Measurements from ENCODE around the gene ETV6. TPM values are rescaled to one million over a fixed set of nuclear protein-coding genes. Genes with fewer than 3 reads are reported as not detected.
A peak's percentile ranks its signal among the peaks of the same experiment; 100 is the strongest.

The ETV6 gene
- total and polyA plus RNA-seq, 3 donors from 2014 or later, result 7.8 to 20.9 (median 16.3) TPM

DNA sequence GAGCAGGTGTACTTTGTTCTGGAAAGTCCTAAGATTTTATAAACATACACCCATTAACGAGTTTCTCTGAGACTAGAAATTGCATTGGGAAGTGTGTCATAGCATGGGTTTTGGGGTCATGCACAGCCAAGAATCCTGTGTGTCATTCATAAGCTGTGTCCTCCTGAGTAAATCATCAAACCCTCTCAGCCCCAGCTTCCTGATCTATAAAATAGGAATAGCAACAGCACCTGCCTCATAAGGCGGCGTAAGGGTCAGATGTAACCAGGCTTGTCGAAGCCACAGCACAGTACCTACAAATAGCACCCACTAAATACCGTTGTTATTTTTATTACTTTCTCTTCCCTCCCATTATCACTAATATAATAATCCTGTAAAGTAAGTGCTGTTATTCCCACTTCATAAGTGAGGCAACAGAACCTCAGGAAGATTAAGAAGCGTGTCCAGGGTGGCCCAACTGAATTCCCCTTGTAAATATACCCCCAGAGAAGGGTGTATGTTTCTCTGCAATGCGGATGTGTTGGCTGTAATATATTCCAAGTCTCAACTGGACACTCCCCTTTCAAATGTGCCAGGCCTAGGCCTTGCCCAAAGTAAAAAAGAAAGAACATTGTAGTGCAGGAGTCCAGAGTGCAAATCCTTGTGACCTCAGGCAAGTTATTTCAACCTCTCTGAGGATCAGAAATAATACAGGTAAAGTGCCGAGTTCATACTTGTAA lies 233.0 kb downstream of the ETV6 start:
- no peak for TF ChIP-seq POLR2A (IDR thresholded peaks at IDR 0.05)
- TF ChIP-seq, protein P1, sequence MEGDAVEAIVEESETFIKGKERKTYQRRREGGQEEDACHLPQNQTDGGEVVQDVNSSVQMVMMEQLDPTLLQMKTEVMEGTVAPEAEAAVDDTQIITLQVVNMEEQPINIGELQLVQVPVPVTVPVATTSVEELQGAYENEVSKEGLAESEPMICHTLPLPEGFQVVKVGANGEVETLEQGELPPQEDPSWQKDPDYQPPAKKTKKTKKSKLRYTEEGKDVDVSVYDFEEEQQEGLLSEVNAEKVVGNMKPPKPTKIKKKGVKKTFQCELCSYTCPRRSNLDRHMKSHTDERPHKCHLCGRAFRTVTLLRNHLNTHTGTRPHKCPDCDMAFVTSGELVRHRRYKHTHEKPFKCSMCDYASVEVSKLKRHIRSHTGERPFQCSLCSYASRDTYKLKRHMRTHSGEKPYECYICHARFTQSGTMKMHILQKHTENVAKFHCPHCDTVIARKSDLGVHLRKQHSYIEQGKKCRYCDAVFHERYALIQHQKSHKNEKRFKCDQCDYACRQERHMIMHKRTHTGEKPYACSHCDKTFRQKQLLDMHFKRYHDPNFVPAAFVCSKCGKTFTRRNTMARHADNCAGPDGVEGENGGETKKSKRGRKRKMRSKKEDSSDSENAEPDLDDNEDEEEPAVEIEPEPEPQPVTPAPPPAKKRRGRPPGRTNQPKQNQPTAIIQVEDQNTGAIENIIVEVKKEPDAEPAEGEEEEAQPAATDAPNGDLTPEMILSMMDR (IDR thresholded peaks at IDR 0.05), result no peak
- Histone ChIP-seq H3K27ac (no peak overlapping the region), H3K36me3 (ENCODE audit: low read depth, missing control alignments) (no peaks in the 10 kb centered on the region), H3K4me3 (no peak overlapping the region), H3K9me3 (no peaks in the 10 kb centered on the region), H3K27me3 (no peaks in the 10 kb centered on the region), H3K4me1 (peaks cover 11% of the 10 kb centered on the region)
- no peak for DNase-seq
- intact Hi-C loops (cut with DNase I; ENCODE audit: low total_unique reads), result no loop called here
- WGBS, 2 donors, result 92% methylated on average over 8 of the region's 8 CpGs

DNA sequence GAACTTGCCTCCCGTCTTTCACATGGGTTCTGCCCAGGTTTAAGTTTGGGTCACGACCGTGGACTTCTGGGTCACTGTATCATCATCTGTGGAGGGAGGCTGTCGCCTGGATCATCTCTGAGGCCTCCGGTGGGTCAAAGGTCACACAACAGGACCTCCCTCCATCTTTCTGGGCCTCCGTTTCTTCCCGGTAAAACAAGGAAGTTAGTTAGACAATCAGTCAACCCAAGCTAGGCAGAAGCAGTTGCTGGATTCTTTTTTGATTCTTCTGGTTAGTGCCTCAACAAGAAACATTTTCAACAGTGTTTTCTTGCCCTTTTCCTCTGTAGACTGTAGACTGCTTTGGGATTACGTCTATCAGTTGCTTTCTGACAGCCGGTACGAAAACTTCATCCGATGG lies 234.6 kb downstream of the ETV6 start:
- H3K4me3 ChIP-seq, result no peak overlapping the region
- no peak for DNase-seq
- H3K9me3 ChIP-seq, result no peaks in the 10 kb centered on the region
- H3K27me3 ChIP-seq, result no peaks in the 10 kb centered on the region
- TF ChIP-seq POLR2A (IDR thresholded peaks at IDR 0.05), result no peak
- TF ChIP-seq, protein P1 (IDR thresholded peaks at IDR 0.05), result no peak
- H3K4me1 ChIP-seq, result no peaks in the 10 kb centered on the region
- no peaks in the 10 kb centered on the region for H3K36me3 ChIP-seq (ENCODE audit: low read depth, missing control alignments)
- 72 to 92% methylated on average over 10 to 11 of the region's 11 CpGs for WGBS, 2 donors
- intact Hi-C loops (cut with DNase I; ENCODE audit: low total_unique reads), result no loop called here
- H3K27ac ChIP-seq, result no peak overlapping the region

DNA sequence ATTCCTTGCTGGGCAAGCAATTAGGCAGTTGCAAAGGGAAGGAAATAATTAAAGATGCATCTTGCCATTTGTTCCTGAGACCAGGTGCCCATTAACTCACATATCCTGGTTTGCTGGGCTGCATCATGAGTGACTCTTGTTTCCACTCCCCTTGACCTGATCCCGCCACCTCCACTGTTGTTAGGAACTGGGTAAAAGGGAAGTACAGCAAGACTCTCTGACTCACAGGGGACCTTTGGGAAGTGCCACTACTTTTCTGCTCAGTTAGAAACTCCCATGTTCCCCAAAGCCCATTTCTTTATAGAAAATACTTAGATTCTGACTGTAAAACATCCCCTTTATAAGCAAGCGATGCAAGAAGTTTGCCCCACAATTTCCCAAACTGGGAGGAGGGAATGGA lies 235.2 kb downstream of the ETV6 start:
- WGBS, 2 donors, result 80 to 91% methylated on average over 2 of the region's 2 CpGs
- no peaks in the 10 kb centered on the region for H3K27me3 ChIP-seq
- no peaks in the 10 kb centered on the region for H3K9me3 ChIP-seq
- no peaks in the 10 kb centered on the region for H3K36me3 ChIP-seq (ENCODE audit: low read depth, missing control alignments)
- H3K4me1 ChIP-seq, result no peaks in the 10 kb centered on the region
- H3K27ac ChIP-seq, result no peak overlapping the region
- DNase-seq, result no peak
- no peak overlapping the region for H3K4me3 ChIP-seq
- intact Hi-C loops (cut with DNase I; ENCODE audit: low total_unique reads), result no loop called here
- TF ChIP-seq, protein P1 (IDR thresholded peaks at IDR 0.05), result no peak
- TF ChIP-seq POLR2A (IDR thresholded peaks at IDR 0.05), result no peak

DNA sequence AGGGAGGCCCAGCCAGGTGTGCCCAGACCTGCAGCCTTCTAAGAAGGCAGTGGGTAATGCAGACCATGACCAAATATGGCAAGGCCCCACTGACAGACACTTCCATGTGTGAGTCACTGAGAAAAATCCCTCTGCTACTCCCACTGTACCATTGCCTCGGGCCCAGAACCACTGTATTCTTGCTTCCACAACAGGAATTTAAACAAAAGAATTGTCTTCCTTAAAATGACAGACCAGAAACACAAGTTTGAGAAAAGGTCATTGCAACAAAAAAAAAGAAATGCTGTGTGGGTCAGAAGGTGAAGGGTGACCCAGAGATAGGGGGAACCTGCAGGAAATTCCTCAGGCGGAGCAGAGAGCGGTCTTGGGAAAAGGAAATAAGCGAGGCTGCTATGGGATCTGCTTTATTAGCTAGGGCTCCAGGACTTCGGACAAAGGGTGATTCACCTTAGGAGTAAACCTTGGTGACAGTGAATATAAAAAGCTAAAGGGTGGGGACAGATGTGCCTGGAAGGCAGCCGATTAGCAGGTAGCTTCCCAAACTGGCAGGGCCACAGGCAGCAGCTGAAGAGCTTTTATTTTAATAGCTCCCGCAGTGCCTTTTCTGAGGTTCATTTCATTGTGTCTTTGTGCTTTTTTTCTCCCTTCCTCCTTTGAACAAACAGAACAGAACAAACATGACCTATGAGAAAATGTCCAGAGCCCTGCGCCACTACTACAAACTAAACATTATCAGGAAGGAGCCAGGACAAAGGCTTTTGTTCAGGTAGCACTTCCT lies 236.0 kb downstream of the ETV6 start:
- no peaks in the 10 kb centered on the region for H3K4me1 ChIP-seq
- TF ChIP-seq, protein P1 (IDR thresholded peaks at IDR 0.05), result no peak
- TF ChIP-seq POLR2A (IDR thresholded peaks at IDR 0.05), result no peak
- DNase-seq, result no peak
- WGBS, 2 donors, result 77 to 80% methylated on average over 8 of the region's 8 CpGs
- peak overlapping the region in 1 of 2 donors; percentile 30 for H3K27ac ChIP-seq
- H3K9me3 ChIP-seq, result no peaks in the 10 kb centered on the region
- intact Hi-C loops (cut with DNase I; ENCODE audit: low total_unique reads), result no loop called here
- no peak overlapping the region for H3K4me3 ChIP-seq
- no peaks in the 10 kb centered on the region for H3K27me3 ChIP-seq
- no peaks in the 10 kb centered on the region for H3K36me3 ChIP-seq (ENCODE audit: low read depth, missing control alignments)

Data from testis (tissue), 3 donors.